ENCODE results near the gene DGKD. TPM values are rescaled to one million over a fixed set of nuclear protein-coding genes. Genes with fewer than 3 reads are reported as not detected.
A peak's percentile ranks its signal among the peaks of the same experiment; 100 is the strongest.

Gene DGKD
- polyA plus RNA-seq, 1 donor = 20.7 TPM

DNA sequence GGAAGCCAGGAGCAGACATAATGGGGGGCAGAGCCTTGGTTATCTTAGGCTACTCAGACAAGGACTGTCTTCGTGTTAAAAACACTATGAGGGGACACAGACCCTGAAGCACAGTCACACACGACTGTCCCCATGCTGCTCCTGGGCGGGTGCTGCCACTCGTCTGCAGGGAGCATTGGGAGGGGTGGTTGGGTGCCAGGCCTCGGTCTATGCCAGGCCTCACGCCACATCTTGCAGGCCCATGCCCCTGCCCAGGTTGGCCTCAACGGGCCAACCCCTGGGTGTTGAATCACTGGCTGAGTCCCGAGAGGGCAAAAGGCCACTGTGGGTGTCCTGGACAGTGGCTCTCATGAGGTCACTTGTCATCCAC lies 114.4 kb downstream of the DGKD start:
- DNase-seq = no peak
- no peaks in the 10 kb centered on the region for H3K4me1 ChIP-seq (ENCODE audit: control insufficient read depth, insufficient read depth, low read length)
- peaks cover 5% of the 10 kb centered on the region for H3K9me3 ChIP-seq (ENCODE audit: control insufficient read depth, low read depth, low read length)
- H3K4me3 ChIP-seq (ENCODE audit: low read length) = no peak overlapping the region
- no peaks in the 10 kb centered on the region for H3K27me3 ChIP-seq (ENCODE audit: control insufficient read depth, insufficient read depth, low read length)
- peaks cover 58% of the 10 kb centered on the region for H3K36me3 ChIP-seq (ENCODE audit: control insufficient read depth, insufficient read depth, low read length)
- H3K27ac ChIP-seq (ENCODE audit: low read length) = no peak overlapping the region
- WGBS (ENCODE audit: insufficient coverage, low lambda C conversion rate) = no CpG with 5 or more reads among the region's 8 CpGs

DNA sequence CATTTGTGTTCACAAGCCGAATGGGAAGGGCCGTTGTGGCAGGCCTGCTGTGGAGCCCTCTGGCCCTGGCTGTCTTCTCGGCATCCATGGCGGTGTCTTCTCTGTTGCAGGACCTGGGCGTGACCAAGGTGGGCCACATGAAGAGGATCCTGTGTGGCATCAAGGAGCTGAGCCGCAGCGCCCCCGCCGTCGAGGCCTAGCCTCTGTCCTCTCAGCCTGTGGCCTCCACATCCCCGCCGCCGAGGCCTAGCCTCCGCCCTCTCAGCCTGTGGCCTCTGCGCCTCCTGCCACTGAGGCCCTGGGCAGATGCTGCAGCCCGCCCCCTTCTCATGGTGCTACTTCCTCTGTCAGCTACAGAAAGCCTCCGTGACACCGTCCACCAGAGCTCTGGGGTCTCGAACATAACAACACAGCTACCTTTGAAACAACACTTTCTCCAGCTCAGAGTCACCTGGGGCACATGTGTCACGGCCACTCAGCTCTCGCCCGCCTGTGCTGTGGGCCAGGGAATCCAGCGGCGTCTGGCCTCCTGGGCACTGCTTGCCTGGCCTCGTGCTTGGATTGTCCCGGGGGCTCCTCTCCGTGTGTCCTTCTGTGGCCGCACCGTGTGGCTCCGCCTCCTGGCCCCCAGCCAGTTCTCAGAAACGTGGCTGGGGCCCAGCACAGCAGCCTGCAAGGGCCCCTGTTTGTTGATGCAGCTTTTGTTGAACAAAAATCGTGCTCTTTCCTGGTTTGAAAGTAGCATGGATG lies 115.1 kb downstream of the DGKD start:
- no peaks in the 10 kb centered on the region for H3K27me3 ChIP-seq (ENCODE audit: control insufficient read depth, insufficient read depth, low read length)
- H3K36me3 ChIP-seq (ENCODE audit: control insufficient read depth, insufficient read depth, low read length) = peaks cover 51% of the 10 kb centered on the region
- H3K4me3 ChIP-seq (ENCODE audit: low read length) = no peak overlapping the region
- peaks cover 5% of the 10 kb centered on the region for H3K9me3 ChIP-seq (ENCODE audit: control insufficient read depth, low read depth, low read length)
- DNase-seq = no peak
- H3K4me1 ChIP-seq (ENCODE audit: control insufficient read depth, insufficient read depth, low read length) = no peaks in the 10 kb centered on the region
- peak overlapping the region; percentile 24 for H3K27ac ChIP-seq (ENCODE audit: low read length)
- WGBS (ENCODE audit: insufficient coverage, low lambda C conversion rate) = no CpG with 5 or more reads among the region's 32 CpGs

DNA sequence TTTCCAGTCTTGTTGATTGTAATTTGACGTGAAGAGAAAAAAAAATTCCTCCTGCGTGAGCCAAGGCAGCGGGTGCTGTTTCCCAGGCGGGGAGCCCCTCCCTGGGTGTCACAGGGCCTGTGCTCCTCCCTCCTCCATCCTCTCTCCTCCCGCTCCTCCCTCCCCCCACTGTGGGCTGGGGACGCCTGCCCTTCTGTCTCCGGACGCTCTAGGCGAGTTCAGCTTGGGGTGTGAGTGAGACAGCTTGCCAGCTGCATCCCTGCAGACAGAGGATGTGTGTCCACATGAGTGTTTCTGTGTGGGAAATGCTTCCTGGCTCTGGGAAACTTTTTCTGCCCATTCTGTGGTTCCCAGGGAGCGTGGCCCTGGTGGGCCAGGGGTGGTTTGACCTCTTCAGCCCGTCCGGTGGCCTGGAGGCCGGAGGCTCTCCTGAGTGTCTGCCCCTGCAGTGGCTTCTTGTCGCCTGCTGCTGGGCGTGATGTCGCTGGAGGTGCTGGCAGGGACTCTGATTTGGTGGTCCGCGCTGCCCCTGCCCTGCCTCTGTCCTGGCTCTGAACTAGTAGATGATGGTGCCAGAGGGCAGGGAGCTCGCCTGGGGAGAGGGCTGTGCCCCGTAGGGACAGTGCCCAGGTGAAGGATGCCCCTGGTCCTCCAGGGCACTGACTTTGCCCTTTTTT lies 115.9 kb downstream of the DGKD start:
- H3K27ac ChIP-seq (ENCODE audit: low read length) = peak overlapping the region; percentile 43
- WGBS (ENCODE audit: insufficient coverage, low lambda C conversion rate) = no CpG with 5 or more reads among the region's 20 CpGs
- no peak overlapping the region for H3K4me3 ChIP-seq (ENCODE audit: low read length)
- H3K36me3 ChIP-seq (ENCODE audit: control insufficient read depth, insufficient read depth, low read length) = peaks cover 45% of the 10 kb centered on the region
- H3K4me1 ChIP-seq (ENCODE audit: control insufficient read depth, insufficient read depth, low read length) = no peaks in the 10 kb centered on the region
- DNase-seq = peak; percentile 48 to 57
- H3K9me3 ChIP-seq (ENCODE audit: control insufficient read depth, low read depth, low read length) = peaks cover 5% of the 10 kb centered on the region
- no peaks in the 10 kb centered on the region for H3K27me3 ChIP-seq (ENCODE audit: control insufficient read depth, insufficient read depth, low read length)

DNA sequence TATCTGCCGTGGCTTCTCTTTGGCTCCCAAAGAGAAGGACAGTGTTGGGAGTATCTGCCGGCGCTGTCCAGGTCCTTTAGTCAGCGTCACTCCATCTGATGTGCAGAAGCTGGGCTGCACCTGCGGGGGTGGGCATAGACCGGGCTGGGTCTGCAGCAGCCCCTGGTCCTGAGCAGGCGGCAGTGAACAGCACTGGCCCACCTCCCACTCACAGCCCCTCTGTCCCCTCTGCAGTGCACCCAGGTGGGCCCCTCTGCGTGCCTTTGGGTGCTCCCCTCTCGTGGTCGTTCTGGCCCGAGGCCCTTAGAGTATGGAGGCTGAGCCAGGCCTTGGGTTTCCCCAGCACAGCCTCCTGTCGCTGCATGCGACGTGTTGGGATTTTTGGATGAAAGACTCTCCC lies 116.5 kb downstream of the DGKD start:
- Histone ChIP-seq H3K4me1 (ENCODE audit: control insufficient read depth, insufficient read depth, low read length) (no peaks in the 10 kb centered on the region), H3K9me3 (ENCODE audit: control insufficient read depth, low read depth, low read length) (peaks cover 9% of the 10 kb centered on the region), H3K27ac (ENCODE audit: low read length) (peak overlapping the region; percentile 43), H3K27me3 (ENCODE audit: control insufficient read depth, insufficient read depth, low read length) (no peaks in the 10 kb centered on the region), H3K4me3 (ENCODE audit: low read length) (no peak overlapping the region), H3K36me3 (ENCODE audit: control insufficient read depth, insufficient read depth, low read length) (peaks cover 48% of the 10 kb centered on the region)
- no peak for DNase-seq
- WGBS (ENCODE audit: insufficient coverage, low lambda C conversion rate) = no CpG with 5 or more reads among the region's 14 CpGs

DNA sequence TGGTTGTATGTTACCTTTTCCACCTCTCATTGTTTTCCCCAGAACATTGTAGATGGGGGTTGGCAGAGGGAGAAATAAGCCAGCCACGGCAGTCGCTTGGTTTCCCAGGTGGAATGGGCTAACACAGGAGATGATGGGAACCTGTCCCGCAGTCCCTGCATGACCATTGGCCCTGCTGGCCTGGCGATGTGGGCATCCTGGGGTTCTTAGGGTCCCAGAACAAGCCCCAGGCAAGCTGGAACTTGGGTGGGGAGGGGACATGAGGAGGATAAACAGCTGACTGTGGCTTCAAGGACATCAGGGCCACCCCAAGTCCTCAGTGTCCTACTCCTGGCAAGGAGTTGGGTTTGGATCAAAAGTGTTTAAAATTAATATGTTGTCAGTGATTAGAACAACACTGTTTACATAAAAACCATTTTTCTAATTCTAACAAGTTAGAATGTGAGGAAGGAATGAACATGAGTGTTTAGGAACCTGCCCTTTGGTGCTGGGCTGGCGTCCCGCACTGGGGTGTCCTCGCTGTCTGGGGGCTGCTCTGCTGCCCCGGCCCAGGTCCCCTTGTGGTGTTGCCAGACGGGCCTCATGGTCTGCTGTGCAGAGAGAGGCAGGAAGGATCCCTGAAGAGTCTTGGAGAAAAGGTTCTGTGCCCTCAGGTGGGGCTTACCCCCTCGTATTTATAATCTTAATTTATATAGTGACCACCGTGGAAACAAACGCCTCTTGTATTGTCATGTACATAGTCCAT lies 117.2 kb downstream of the DGKD start:
- no CpG with 5 or more reads among the region's 12 CpGs for WGBS (ENCODE audit: insufficient coverage, low lambda C conversion rate)
- Histone ChIP-seq H3K27ac (ENCODE audit: low read length) (no peak overlapping the region), H3K4me3 (ENCODE audit: low read length) (no peak overlapping the region), H3K4me1 (ENCODE audit: control insufficient read depth, insufficient read depth, low read length) (no peaks in the 10 kb centered on the region), H3K27me3 (ENCODE audit: control insufficient read depth, insufficient read depth, low read length) (no peaks in the 10 kb centered on the region), H3K9me3 (ENCODE audit: control insufficient read depth, low read depth, low read length) (peaks cover 9% of the 10 kb centered on the region), H3K36me3 (ENCODE audit: control insufficient read depth, insufficient read depth, low read length) (peaks cover 54% of the 10 kb centered on the region)
- no peak for DNase-seq

DNA sequence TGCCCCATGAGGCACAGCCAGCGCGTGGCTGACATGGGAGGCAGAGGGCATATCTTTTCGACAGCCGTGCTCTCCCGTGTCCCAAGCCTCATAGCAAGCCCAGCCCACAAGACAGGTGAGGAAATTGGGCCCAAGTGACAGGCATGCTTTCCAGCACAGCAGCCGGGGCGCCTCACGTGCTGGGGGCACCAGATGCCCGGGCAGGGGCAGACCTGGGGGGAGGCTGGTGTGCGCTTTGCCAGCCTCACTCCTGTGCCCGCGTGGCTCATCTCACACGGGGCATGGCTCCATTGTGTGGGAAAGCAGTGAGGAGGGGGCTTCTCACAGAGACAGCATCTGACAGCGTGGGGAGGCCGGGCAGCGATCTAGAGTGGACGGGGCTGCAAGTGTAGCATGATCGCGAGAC lies 119.1 kb downstream of the DGKD start:
- H3K27me3 ChIP-seq (ENCODE audit: control insufficient read depth, insufficient read depth, low read length) = no peaks in the 10 kb centered on the region
- H3K27ac ChIP-seq (ENCODE audit: low read length) = no peak overlapping the region
- no peak for DNase-seq
- H3K36me3 ChIP-seq (ENCODE audit: control insufficient read depth, insufficient read depth, low read length) = peaks cover 58% of the 10 kb centered on the region
- H3K4me1 ChIP-seq (ENCODE audit: control insufficient read depth, insufficient read depth, low read length) = no peaks in the 10 kb centered on the region
- peaks cover 13% of the 10 kb centered on the region for H3K9me3 ChIP-seq (ENCODE audit: control insufficient read depth, low read depth, low read length)
- H3K4me3 ChIP-seq (ENCODE audit: low read length) = no peak overlapping the region
- no CpG with 5 or more reads among the region's 19 CpGs for WGBS (ENCODE audit: insufficient coverage, low lambda C conversion rate)

DNA sequence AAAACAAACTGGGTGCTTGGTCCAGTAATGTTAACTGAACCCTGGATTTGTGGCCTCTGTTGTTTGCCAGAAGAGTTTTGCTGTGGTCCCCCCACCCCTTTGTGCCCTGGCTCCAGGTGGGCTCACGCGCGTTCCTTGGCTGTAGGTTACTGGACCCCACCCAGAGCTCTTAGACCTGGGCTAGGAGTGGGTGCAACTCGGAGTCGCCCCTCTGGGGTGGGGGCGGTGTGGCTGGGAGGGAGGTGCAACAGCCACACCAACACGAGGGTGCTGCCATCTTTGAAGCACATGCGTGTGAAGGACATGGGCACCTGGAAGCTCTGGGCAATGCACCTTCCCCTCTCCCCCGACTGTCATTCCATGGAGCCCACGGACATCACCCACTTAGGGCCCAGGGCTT lies 119.6 kb downstream of the DGKD start:
- H3K9me3 ChIP-seq (ENCODE audit: control insufficient read depth, low read depth, low read length) = peaks cover 13% of the 10 kb centered on the region

DNA sequence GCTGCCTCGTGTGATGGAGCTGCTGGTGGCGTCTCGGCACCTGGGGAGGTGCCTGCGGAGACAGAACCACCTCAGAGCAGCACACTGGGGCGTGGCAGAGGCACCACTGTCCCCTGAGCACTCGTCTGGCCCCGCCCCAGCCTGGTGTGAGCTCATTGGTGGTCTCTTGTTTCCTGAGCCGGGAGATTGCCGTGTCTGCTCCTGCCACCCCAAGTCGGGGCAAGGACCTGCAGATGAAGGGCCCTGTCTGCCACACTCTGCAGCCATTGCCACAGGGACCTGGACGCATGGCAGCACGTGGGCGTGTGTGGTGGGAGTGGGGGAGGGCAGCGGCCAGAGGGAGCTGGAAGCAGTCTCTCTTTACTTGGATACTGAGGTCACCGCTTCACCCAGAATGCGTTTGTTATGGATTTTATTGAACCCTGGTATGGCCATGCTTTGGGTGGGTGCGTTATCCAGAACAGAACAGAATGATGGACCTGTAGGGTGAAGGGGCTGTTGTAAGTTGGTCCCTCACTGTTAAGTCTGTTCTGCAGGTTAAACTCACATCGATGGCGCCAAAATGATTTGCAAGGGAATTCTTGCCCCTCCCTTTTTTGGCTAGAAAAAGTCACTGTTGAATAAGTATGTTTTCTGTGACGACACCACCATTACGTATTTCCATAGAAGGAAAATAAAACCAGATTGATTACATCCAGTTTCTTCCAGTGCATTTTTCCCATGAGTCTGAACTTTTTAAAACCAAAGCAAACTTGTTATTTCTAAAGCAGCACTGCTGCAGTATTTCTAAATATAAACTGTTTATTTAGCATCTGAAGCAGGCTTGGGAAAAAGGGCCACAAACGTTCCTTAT lies 120.2 kb downstream of the DGKD start:
- peak overlapping the region; percentile 62 for H3K27ac ChIP-seq (ENCODE audit: low read length)
- WGBS (ENCODE audit: insufficient coverage, low lambda C conversion rate) = 74% methylated on average over 2 of the region's 22 CpGs
- peaks cover 54% of the 10 kb centered on the region for H3K36me3 ChIP-seq (ENCODE audit: control insufficient read depth, insufficient read depth, low read length)
- H3K9me3 ChIP-seq (ENCODE audit: control insufficient read depth, low read depth, low read length) = peaks cover 10% of the 10 kb centered on the region
- no peak overlapping the region for H3K4me3 ChIP-seq (ENCODE audit: low read length)
- peak in 1 of 2 donors; percentile 24 for DNase-seq
- no peaks in the 10 kb centered on the region for H3K4me1 ChIP-seq (ENCODE audit: control insufficient read depth, insufficient read depth, low read length)
- no peaks in the 10 kb centered on the region for H3K27me3 ChIP-seq (ENCODE audit: control insufficient read depth, insufficient read depth, low read length)

More for the DNA sequence above, 119.6 kb downstream of the DGKD start:
- Histone ChIP-seq H3K36me3 (ENCODE audit: control insufficient read depth, insufficient read depth, low read length) (peaks cover 58% of the 10 kb centered on the region), H3K27ac (ENCODE audit: low read length) (no peak overlapping the region), H3K4me3 (ENCODE audit: low read length) (no peak overlapping the region), H3K27me3 (ENCODE audit: control insufficient read depth, insufficient read depth, low read length) (no peaks in the 10 kb centered on the region), H3K4me1 (ENCODE audit: control insufficient read depth, insufficient read depth, low read length) (no peaks in the 10 kb centered on the region)
- DNase-seq = no peak
- no CpG with 5 or more reads among the region's 10 CpGs for WGBS (ENCODE audit: insufficient coverage, low lambda C conversion rate)

DNA sequence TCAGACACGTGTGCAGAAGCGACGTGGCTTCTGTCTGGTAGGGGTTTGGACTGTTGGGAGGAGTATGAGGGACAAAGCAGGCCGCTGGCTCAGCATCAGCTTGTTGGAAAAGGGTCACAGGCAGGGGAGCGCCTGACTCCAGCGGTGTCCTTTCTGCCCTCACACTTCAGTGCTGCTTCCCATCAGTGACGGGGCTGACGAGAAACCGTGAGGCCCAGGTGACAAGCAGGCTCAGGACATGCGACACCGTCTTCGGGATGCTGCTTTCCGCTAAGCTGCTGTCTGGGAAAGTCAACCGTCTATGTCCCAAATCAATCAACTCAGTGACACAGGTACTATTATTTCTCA lies 121.7 kb downstream of the DGKD start:
- Histone ChIP-seq H3K9me3 (ENCODE audit: control insufficient read depth, low read depth, low read length) (peaks cover 8% of the 10 kb centered on the region), H3K4me1 (ENCODE audit: control insufficient read depth, insufficient read depth, low read length) (no peaks in the 10 kb centered on the region), H3K4me3 (ENCODE audit: low read length) (no peak overlapping the region), H3K36me3 (ENCODE audit: control insufficient read depth, insufficient read depth, low read length) (peaks cover 64% of the 10 kb centered on the region), H3K27me3 (ENCODE audit: control insufficient read depth, insufficient read depth, low read length) (no peaks in the 10 kb centered on the region), H3K27ac (ENCODE audit: low read length) (no peak overlapping the region)
- no CpG with 5 or more reads among the region's 14 CpGs for WGBS (ENCODE audit: insufficient coverage, low lambda C conversion rate)
- no peak for DNase-seq

Measured in large intestine (tissue), 3 donors.